ENCODE data around the gene STRN. TPM values are rescaled to one million over a fixed set of nuclear protein-coding genes. Genes with fewer than 3 reads are reported as not detected.
"Not testable (repeated sequence)": the region's sequence is repeated elsewhere in the genome, so short reads cannot be mapped to it uniquely, and the experiment has no call there.

Gene STRN
- total and polyA plus RNA-seq, 10 of the 15 experiments (the other 5 are each of a cell fraction or from before 2014, with no cell fraction given) = 1.00 to 19.2 (median 9.1) TPM

GRCh38 chr2:36831185-36831584 is 135.2 kb downstream of the STRN start (continued):
- TF ChIP-seq, protein P1, sequence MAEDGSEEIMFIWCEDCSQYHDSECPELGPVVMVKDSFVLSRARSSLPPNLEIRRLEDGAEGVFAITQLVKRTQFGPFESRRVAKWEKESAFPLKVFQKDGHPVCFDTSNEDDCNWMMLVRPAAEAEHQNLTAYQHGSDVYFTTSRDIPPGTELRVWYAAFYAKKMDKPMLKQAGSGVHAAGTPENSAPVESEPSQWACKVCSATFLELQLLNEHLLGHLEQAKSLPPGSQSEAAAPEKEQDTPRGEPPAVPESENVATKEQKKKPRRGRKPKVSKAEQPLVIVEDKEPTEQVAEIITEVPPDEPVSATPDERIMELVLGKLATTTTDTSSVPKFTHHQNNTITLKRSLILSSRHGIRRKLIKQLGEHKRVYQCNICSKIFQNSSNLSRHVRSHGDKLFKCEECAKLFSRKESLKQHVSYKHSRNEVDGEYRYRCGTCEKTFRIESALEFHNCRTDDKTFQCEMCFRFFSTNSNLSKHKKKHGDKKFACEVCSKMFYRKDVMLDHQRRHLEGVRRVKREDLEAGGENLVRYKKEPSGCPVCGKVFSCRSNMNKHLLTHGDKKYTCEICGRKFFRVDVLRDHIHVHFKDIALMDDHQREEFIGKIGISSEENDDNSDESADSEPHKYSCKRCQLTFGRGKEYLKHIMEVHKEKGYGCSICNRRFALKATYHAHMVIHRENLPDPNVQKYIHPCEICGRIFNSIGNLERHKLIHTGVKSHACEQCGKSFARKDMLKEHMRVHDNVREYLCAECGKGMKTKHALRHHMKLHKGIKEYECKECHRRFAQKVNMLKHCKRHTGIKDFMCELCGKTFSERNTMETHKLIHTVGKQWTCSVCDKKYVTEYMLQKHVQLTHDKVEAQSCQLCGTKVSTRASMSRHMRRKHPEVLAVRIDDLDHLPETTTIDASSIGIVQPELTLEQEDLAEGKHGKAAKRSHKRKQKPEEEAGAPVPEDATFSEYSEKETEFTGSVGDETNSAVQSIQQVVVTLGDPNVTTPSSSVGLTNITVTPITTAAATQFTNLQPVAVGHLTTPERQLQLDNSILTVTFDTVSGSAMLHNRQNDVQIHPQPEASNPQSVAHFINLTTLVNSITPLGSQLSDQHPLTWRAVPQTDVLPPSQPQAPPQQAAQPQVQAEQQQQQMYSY (CRISPR knock-in tag; IDR thresholded peaks at IDR 0.05) = no peak
- TF ChIP-seq ZNF274 (IDR thresholded peaks at IDR 0.05; ENCODE audit: insufficient read depth, insufficient read length) (no peak), ZBED1 (IDR thresholded peaks at IDR 0.05; ENCODE audit: borderline replicate concordance) (no peak), HDAC2 (IDR thresholded peaks at IDR 0.05) (no peak), GABPA (IDR thresholded peaks at IDR 0.05; ENCODE audit: low read depth) (no peak), IRF4 (IDR thresholded peaks at IDR 0.05; ENCODE audit: low read depth, low read length) (no peak), CUX1 (IDR thresholded peaks at IDR 0.05; ENCODE audit: insufficient replicate concordance, low read depth, low read length) (no peak), JUNB (IDR thresholded peaks at IDR 0.05) (no peak), RUNX3 (IDR thresholded peaks at IDR 0.05; ENCODE audit: low read length) (no peak)

DNA sequence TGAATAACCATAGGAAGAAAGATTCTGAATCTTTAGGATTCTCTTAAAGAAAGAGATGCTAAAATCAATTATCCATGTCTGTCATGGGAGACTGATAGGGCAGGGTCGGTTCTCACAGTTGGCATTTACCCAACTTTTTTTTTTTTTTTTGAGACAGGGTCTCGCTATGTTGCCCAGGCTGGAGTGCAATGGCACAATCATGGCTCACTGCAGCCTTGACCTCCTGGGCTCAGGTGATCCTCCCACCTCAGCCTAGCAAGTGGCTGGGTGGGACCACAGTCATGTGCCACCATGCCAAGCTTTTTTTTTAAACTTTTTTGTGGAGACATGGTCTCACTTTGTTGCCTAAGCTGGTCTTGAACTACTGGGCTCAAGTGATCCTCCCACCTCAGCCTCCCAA is 141.7 kb downstream of the STRN start:
- ATAC-seq; POLR2A ChIA-PET; H3K9me3 ChIP-seq (replicated peaks; ENCODE audit: control insufficient read depth, insufficient read depth, low read length); H3K27ac ChIP-seq (ENCODE audit: control insufficient read depth, insufficient read depth); H4K20me1 ChIP-seq (ENCODE audit: control insufficient read depth, insufficient read depth); H3K36me3 ChIP-seq (ENCODE audit: control insufficient read depth in 2 of 2, insufficient read depth in 2 of 2, low read length in 1 of 2); H3K79me2 ChIP-seq (ENCODE audit: control insufficient read depth, insufficient read depth, low read length); H3K27me3 ChIP-seq (replicated peaks in 1 of 2; ENCODE audit: control insufficient read depth in 2 of 2, insufficient read depth in 2 of 2, low read length in 1 of 2); CTCF ChIA-PET; H3K4me3 ChIP-seq; RAD21 ChIA-PET (ENCODE audit: unreplicated experiment); H2AFZ ChIP-seq (ENCODE audit: control insufficient read depth, low read depth, low read length); FAIRE-seq; intact Hi-C loops (cut with micrococcal nuclease; ENCODE audit: unreplicated experiment); H3K4me2 ChIP-seq (ENCODE audit: control insufficient read depth, insufficient read depth); BruUV-seq (replicated peaks); H3K9ac ChIP-seq (ENCODE audit: control insufficient read depth, insufficient read depth, low read length); H3K4me1 ChIP-seq (ENCODE audit: control insufficient read depth, insufficient read depth, low read length); DNase-seq (ENCODE audit: low read depth, low spot score); in situ Hi-C loops (cut with MboI): not testable (repeated sequence)
- SMC1A ChIA-PET (ENCODE audit: uncharacterized antibody, unreplicated experiment) = interaction anchor here (0.6 kb wide), 1 partner anchor 157 kb away, joined by 3 read pairs; no protein-coding TSS in a partner anchor
- 20% methylated on average over 2 of the region's 2 CpGs for WGBS (ENCODE audit: insufficient coverage, insufficient replicate concordance, low lambda C conversion rate, missing lambda C conversion rate)

Measured in GM12878 (cell line).